CD14-positive monocyte (primary cell): ENCODE data around the gene TFR2. TPM values are rescaled to one million over a fixed set of nuclear protein-coding genes. Genes with fewer than 3 reads are reported as not detected.

Experiments
- DNase-seq, 3 donors: peaks; one replicate each; pipeline ENCODE4 v3.0.0-alpha.2; 2011 to 2022
- H2AFZ ChIP-seq: 2 replicates; pipeline ENCODE4 v1.6.0; 2012; ENCODE audit warnings: mild to moderate bottlenecking, low read depth, low read length, inconsistent platforms; ENCODE audit not compliant: insufficient read depth, poor library complexity, severe bottlenecking
- H3K27ac ChIP-seq, 2 donors: 1 replicate in 1 of 2; 2 replicates in 1 of 2; pipeline ENCODE4 v1.5.1; 2012 to 2013; ENCODE audit warnings: low read length in 2 of 2, control low read depth in 1 of 2, inconsistent platforms in 1 of 2, low read depth in 1 of 2, mild to moderate bottlenecking in 1 of 2
- H3K27me3 ChIP-seq, 2 donors: one replicate each; pipeline versions ENCODE4 v1.6.0 to v1.6.1; 2011 to 2013; ENCODE audit warnings: low read length in 2 of 2; ENCODE audit not compliant: control insufficient read depth in 2 of 2, insufficient read depth in 2 of 2
- H3K36me3 ChIP-seq, 2 donors: replicated peaks in 1 of 2; 1 replicate in 1 of 2; 2 replicates in 1 of 2; pipeline versions ENCODE4 v1.5.1 to v1.6.1; 2012 to 2013; ENCODE audit warnings: low read length in 2 of 2, control low read depth in 1 of 2, inconsistent platforms in 1 of 2, mild to moderate bottlenecking in 1 of 2; ENCODE audit not compliant: insufficient read depth in 2 of 2, control insufficient read depth in 1 of 2
- H3K4me1 ChIP-seq, 2 donors: 1 replicate in 1 of 2; 2 replicates in 1 of 2; pipeline versions ENCODE4 v1.5.1 to v1.6.1; 2012 to 2013; ENCODE audit warnings: low read length in 2 of 2, control low read depth in 1 of 2, inconsistent platforms in 1 of 2, mild to moderate bottlenecking in 1 of 2, moderate library complexity in 1 of 2; ENCODE audit not compliant: insufficient read depth in 2 of 2, control insufficient read depth in 1 of 2
- H3K4me2 ChIP-seq: replicated peaks from 2 replicates; pipeline ENCODE3; 2012; ENCODE audit warnings: low read length, moderate library complexity, mild to moderate bottlenecking; ENCODE audit not compliant: poor library complexity, severe bottlenecking; ENCODE audit errors: extremely low read depth
- H3K4me3 ChIP-seq, 3 experiments: fragments of 200-600 bp in 1 of 3; sonication (generic) in 1 of 3; replicated peaks in 1 of 3; 1 replicate in 2 of 3; 2 replicates in 1 of 3; pipeline ENCODE4 v1.5.1; 2011 to 2013; ENCODE audit warnings: low read length in 3 of 3, mild to moderate bottlenecking in 3 of 3, control low read depth in 2 of 3, low read depth in 2 of 3, inconsistent platforms in 1 of 3, moderate library complexity in 1 of 3
- H3K79me2 ChIP-seq: 2 replicates; pipeline ENCODE4 v1.6.0; 2012; ENCODE audit warnings: mild to moderate bottlenecking, control low read depth, inconsistent platforms, low read length, moderate library complexity; ENCODE audit not compliant: insufficient read depth
- H3K9ac ChIP-seq: 2 replicates; pipeline ENCODE4 v1.6.0; 2017; ENCODE audit warnings: low read length, mild to moderate bottlenecking; ENCODE audit not compliant: insufficient read depth, poor library complexity, severe bottlenecking
- H3K9me3 ChIP-seq, 2 donors: replicated peaks in 1 of 2; 1 replicate in 1 of 2; 2 replicates in 1 of 2; pipeline versions ENCODE4 v1.5.1 to v1.6.1; 2012 to 2013; ENCODE audit warnings: low read length in 2 of 2, control low read depth in 1 of 2; ENCODE audit not compliant: control insufficient read depth in 1 of 2, insufficient read depth in 1 of 2
- H4K20me1 ChIP-seq: 2 replicates; pipeline ENCODE4 v1.6.0; 2012; ENCODE audit warnings: mild to moderate bottlenecking, low read length, control low read depth, moderate library complexity; ENCODE audit not compliant: insufficient read depth
- H3K27ac Mint-ChIP-seq, 7 donors: one replicate each; pipeline ENCODE4 v1.8.0; 2020; ENCODE audit warnings: mild to moderate bottlenecking in 7 of 7, mixed read lengths in 7 of 7, moderate library complexity in 6 of 7, inconsistent platforms in 2 of 7
- H3K27me3 Mint-ChIP-seq, 3 donors: one replicate each; pipeline ENCODE4 v1.8.0; 2021 to 2022; ENCODE audit warnings: low read depth in 3 of 3, mild to moderate bottlenecking in 3 of 3, mixed read lengths in 3 of 3, moderate library complexity in 3 of 3, inconsistent platforms in 1 of 3
- H3K36me3 Mint-ChIP-seq, 2 donors: one replicate each; pipeline ENCODE4 v1.8.0; 2020; ENCODE audit warnings: mixed read lengths in 2 of 2, inconsistent platforms in 1 of 2, mild to moderate bottlenecking in 1 of 2
- H3K4me1 Mint-ChIP-seq: one replicate; pipeline ENCODE4 v1.8.0; 2020; ENCODE audit warnings: mild to moderate bottlenecking, mixed read lengths
- H3K4me3 Mint-ChIP-seq, 2 donors: one replicate each; pipeline ENCODE4 v1.8.0; 2020; ENCODE audit warnings: mild to moderate bottlenecking in 2 of 2, mixed read lengths in 2 of 2, moderate library complexity in 1 of 2
- H3K9me3 Mint-ChIP-seq, 7 donors: one replicate each; pipeline ENCODE4 v1.8.0; 2020 to 2022; ENCODE audit warnings: mixed read lengths in 7 of 7, mild to moderate bottlenecking in 6 of 7, moderate library complexity in 6 of 7, inconsistent platforms in 2 of 7
- CTCF ChIP-seq: fragments of 200-600 bp; IDR thresholded peaks from one replicate; pipeline ENCODE4 v1.8.0; 2022; ENCODE audit warnings: antibody characterized with exemption, mild to moderate bottlenecking
- WGBS: methylation state at CpG from one replicate; pipeline ENCODE4 v1.1.5; 2013; ENCODE audit warnings: missing lambda C conversion rate; ENCODE audit not compliant: insufficient coverage; 5-methylcytosine and 5-hydroxymethylcytosine counted together
- intact Hi-C, 2 donors: fragments of 100-400 bp; cut with micrococcal nuclease; formaldehyde crosslinking; loops; one replicate each; pipeline versions ENCODE4 v1.15.0 to v1.15.1; 2023
- polyA plus RNA-seq, 3 donors: library from polyadenylated mRNA; depleted of rRNA in 1 of 3; unstranded in 2 of 3; stranded (reverse) in 1 of 3; fragments of 300-500 nt in 2 of 3; fragments of >200 nt in 1 of 3; fragmentation: Illumina TruSeq in 2 of 3; gene quantifications; 1 replicate in 2 of 3; 2 replicates in 1 of 3; pipeline ENCODE4 v1.2.3, GENCODE V29; 2012 to 2021

Gene TFR2
- polyA plus RNA-seq, 3 donors, result 0.79 to 1.4 TPM; not detected in 1

GRCh38 chr7:100676501-100677306, 35.4 kb upstream of the TFR2 start:
- H3K27ac Mint-ChIP-seq, result peak overlapping the region; percentile 26 to 93 (median 85)
- peaks cover 31 to 48% of the 10 kb centered on the region in 2 donors for H3K36me3 Mint-ChIP-seq
- H3K27me3 ChIP-seq, result no peaks in the 10 kb centered on the region
- peak overlapping the region in 1 of 3 experiments; percentile 100 for H3K4me3 ChIP-seq
- H3K4me3 Mint-ChIP-seq, result peak overlapping the region; percentile 71 to 80
- H3K9me3 Mint-ChIP-seq, result peaks cover 0 to 2% (median 0%) of the 10 kb centered on the region in 7 donors
- H3K4me1 ChIP-seq, result peaks cover 55 to 61% of the 10 kb centered on the region in 2 donors
- 95% methylated on average over 20 of the region's 23 CpGs for WGBS
- no peak for TF ChIP-seq CTCF
- H3K4me1 Mint-ChIP-seq, result peaks cover 44% of the 10 kb centered on the region
- no peaks in the 10 kb centered on the region for H3K9me3 ChIP-seq
- intact Hi-C loops, result loop anchor here in 1 of 2 donors (10.0 kb wide), 2 partner anchors 242 to 552 kb away; partner anchors contain the start of genes MBLAC1 and PPP1R35
- H3K4me2 ChIP-seq, result peak overlapping the region; percentile 78
- peaks cover 43 to 47% of the 10 kb centered on the region in 2 donors for H3K36me3 ChIP-seq
- DNase-seq, result peak in 1 of 3 donors; percentile 9
- peak overlapping the region; percentile 54 to 91 for H3K27ac ChIP-seq
- H2AFZ ChIP-seq, result no peak overlapping the region
- peaks cover under 1 to 6% (median 1%) of the 10 kb centered on the region in 3 donors for H3K27me3 Mint-ChIP-seq
- H3K79me2 ChIP-seq, result peaks cover 48% of the 10 kb centered on the region
- H4K20me1 ChIP-seq, result peaks cover 65% of the 10 kb centered on the region
- H3K9ac ChIP-seq, result peak overlapping the region; percentile 89

GRCh38 chr7:100675581-100676350, 34.4 kb upstream of the TFR2 start:
- peak overlapping the region; percentile 64 to 100 (median 85) for H3K4me3 ChIP-seq
- peaks cover 57% of the 10 kb centered on the region for H4K20me1 ChIP-seq
- H3K4me1 ChIP-seq, result peaks cover 54 to 58% of the 10 kb centered on the region in 2 donors
- peaks cover 38 to 40% of the 10 kb centered on the region in 2 donors for H3K36me3 ChIP-seq
- WGBS, result 0% methylated on average over 7 of the region's 59 CpGs
- peaks cover 44% of the 10 kb centered on the region for H3K4me1 Mint-ChIP-seq
- H3K36me3 Mint-ChIP-seq, result peaks cover 30 to 42% of the 10 kb centered on the region in 2 donors
- peak overlapping the region; percentile 88 to 91 for H3K27ac ChIP-seq
- peak overlapping the region; percentile 85 to 86 for H3K4me3 Mint-ChIP-seq
- H3K9ac ChIP-seq, result peak overlapping the region; percentile 89
- no peaks in the 10 kb centered on the region for H3K9me3 ChIP-seq
- no peaks in the 10 kb centered on the region for H3K27me3 ChIP-seq
- intact Hi-C loops, result loop anchor here (2.0 to 10.0 kb wide), 3 partner anchors 89 to 551 kb away; partner anchors contain the start of genes FBXO24 (in 1 of the 2), LRCH4 (in 1 of the 2), MBLAC1 (in 1 of the 2) and PPP1R35 (in 1 of the 2)
- peaks cover 1 to 8% (median 6%) of the 10 kb centered on the region in 3 donors for H3K27me3 Mint-ChIP-seq
- peaks cover 0 to 2% (median 0%) of the 10 kb centered on the region in 7 donors for H3K9me3 Mint-ChIP-seq
- peak overlapping the region; percentile 78 for H3K4me2 ChIP-seq
- TF ChIP-seq CTCF, result no peak
- peaks cover 48% of the 10 kb centered on the region for H3K79me2 ChIP-seq
- peak; percentile 89 to 97 (median 95) for DNase-seq
- peak overlapping the region; percentile 68 to 93 (median 86) for H3K27ac Mint-ChIP-seq
- no peak overlapping the region for H2AFZ ChIP-seq
